ENCODE data around the gene TERT.

GRCh38 chr5:1282131-1282992 is 12.5 kb downstream of the TERT start:
- TF ChIP-seq POLR2A (IDR thresholded peaks at IDR 0.05; ENCODE audit: low read depth, low read length) (no peak), TAF1 (IDR thresholded peaks at IDR 0.05; ENCODE audit: borderline replicate concordance, low read depth, low read length) (no peak), POLR2AphosphoS5 (IDR thresholded peaks at IDR 0.05; ENCODE audit: low read depth, low read length) (no peak)
